Adrenal gland (tissue), 19 donors: Measurements from ENCODE around the gene TINCR. TPM values are rescaled to one million over a fixed set of nuclear protein-coding genes. Genes with fewer than 3 reads are reported as not detected.

ENCODE experiments used
- DNase-seq, 7 donors: peaks; one replicate each; pipeline ENCODE4 v3.0.0-alpha.2; 2019 to 2020
- H3K27ac ChIP-seq, 5 donors: fragments of 200-600 bp; sonication (generic) in 4 of 5; 1 replicate in 3 of 5; 2 replicates in 2 of 5; pipeline versions ENCODE4 v1.5.1 to v1.8.0; 2016 to 2020; ENCODE audit warnings: mild to moderate bottlenecking in 1 of 5
- H3K27me3 ChIP-seq: fragments of 200-600 bp; 2 replicates; pipeline ENCODE4 v1.8.0; 2021
- H3K36me3 ChIP-seq, 2 donors: fragments of 200-600 bp; replicated peaks in 1 of 2; 1 replicate in 1 of 2; 2 replicates in 1 of 2; pipeline versions ENCODE4 v1.5.1 to v1.8.0; 2018 to 2022
- H3K4me1 ChIP-seq, 2 donors: fragments of 200-600 bp; replicated peaks in 1 of 2; 1 replicate in 1 of 2; 2 replicates in 1 of 2; pipeline versions ENCODE4 v1.5.1 to v1.8.0; 2018 to 2021
- H3K4me3 ChIP-seq, 4 donors: fragments of 200-600 bp; sonication (generic) in 3 of 4; one replicate each; pipeline ENCODE4 v1.5.1; 2016 to 2018
- H3K9me3 ChIP-seq, 3 donors: fragments of 200-600 bp; sonication (generic) in 1 of 3; replicated peaks in 1 of 3; 1 replicate in 2 of 3; 2 replicates in 1 of 3; pipeline versions ENCODE4 v1.5.1 to v1.8.0; 2016 to 2021
- CTCF ChIP-seq, 6 experiments: fragments of 450-650 bp in 4 of 6; fragments of 200-600 bp in 2 of 6; sonication (generic) in 1 of 6; IDR thresholded peaks; 1 replicate in 5 of 6; 2 replicates in 1 of 6; pipeline versions ENCODE4 v1.5.1 to v1.8.0; 2016 to 2021; ENCODE audit warnings: antibody characterized with exemption in 6 of 6, mild to moderate bottlenecking in 2 of 6, moderate library complexity in 1 of 6
- POLR2A ChIP-seq, 2 donors: fragments of 450-650 bp; IDR thresholded peaks; one replicate each; pipeline ENCODE4 v1.6.1; 2017; ENCODE audit warnings: antibody characterized with exemption in 2 of 2, mild to moderate bottlenecking in 2 of 2, moderate library complexity in 1 of 2
- WGBS, 4 donors: extraction: QIAGEN DNeasy Blood & Tissue Kit in 2 of 4; methylation state at CpG; one replicate each; pipeline versions ENCODE4 v1.1.5 to v1.1.7; 2013 to 2017; 5-methylcytosine and 5-hydroxymethylcytosine counted together
- intact Hi-C, 2 donors: fragments of 100-400 bp; cut with DNase I; formaldehyde crosslinking; loops; one replicate each; pipeline versions ENCODE4 v1.14.1 to v1.15.0; 2022 to 2023
- long read RNA-seq, 10 donors: library from polyadenylated mRNA in 3 of 10; unstranded in 2 of 10; stranded (forward) in 1 of 10; transcript quantifications; one replicate each; pipeline ENCODE4 v2.0.0 and lab custom pipeline, GENCODE V29; 2021 to 2026
- polyA plus RNA-seq, 3 donors: library from polyadenylated mRNA; stranded (reverse); fragments of 200-250 nt in 2 of 3; fragments of 350-450 nt in 1 of 3; fragmentation: Illumina TruSeq in 1 of 3; extraction: RNeasy Lipid Tissue Mini Kit (QIAGEN cat#74804) in 1 of 3; gene quantifications; one replicate each; pipeline ENCODE4 v1.2.3, GENCODE V29; 2013 to 2014
- total RNA-seq, 9 donors: library from RNA; depleted of rRNA in 4 of 9; stranded (reverse); fragments of >200 nt in 4 of 9; fragments of 120-200 nt in 1 of 9; fragmentation: NEBNext Ultra II Directional in 1 of 9; extraction: Animal tissue kit (Norgen Biotek cat#: 25700) in 1 of 9; gene quantifications; one replicate each; pipeline versions ENCODE4 v1.1.0 to v1.2.4, GENCODE V29; 2013 to 2023
- donor health status: healthy with polysubstance abuse.
- donor health status: Bipolar disorder and iron deficiency.
- donor health status: DM: yes; HTN: yes; CAD: no.
- donor health status: DM: no; HTN: no; CAD: no.
- donor health status: DM: no; HTN: no; CAD: no.
- donor health status: DM: yes; HTN: yes; CAD: no.

The TINCR gene
- total RNA-seq (1 to 10 TPM in 2 of 9 donors, under 1 TPM in 4, not detected in 3; 0.22 to 3.0 (median 0.28) TPM), polyA plus RNA-seq (1 to 10 TPM in 1 of 3 donors, under 1 TPM in 2; 0.77 to 1.6 (median 0.99) TPM)
- long read RNA-seq, donor 1, result 0 reads
- long read RNA-seq, donor 2, result 0 reads
- long read RNA-seq, donor 3, result 0 reads
- long read RNA-seq, donor 4, result 0 reads
- long read RNA-seq, donor 5, result 0 reads
- long read RNA-seq, donor 6, result 0 reads
- long read RNA-seq, donor 7, result 0 reads
- long read RNA-seq, donor 8, result 0 reads
- long read RNA-seq, donor 9, result 0 reads
- long read RNA-seq, donor 10, result 0 reads

- TF ChIP-seq POLR2A (IDR thresholded peaks at IDR 0.05) (no peak), CTCF (IDR thresholded peaks at IDR 0.05) (no peak)
- Histone ChIP-seq H3K27me3 (peaks cover 18% of the 10 kb centered on the region), H3K4me1 (no peaks in the 10 kb centered on the region), H3K4me3 (no peak within 1 kb of the TSS), H3K27ac (no peak within 1 kb of the TSS), H3K9me3 (no peaks in the 10 kb centered on the region), H3K36me3 (no peaks in the 10 kb centered on the region)
- 8 to 31% (median 16%) methylated on average over 11 to 58 of the region's 63 CpGs for WGBS, 4 donors
- no peak for DNase-seq
- intact Hi-C loops, result loop anchor here in 1 of 2 donors (10.0 kb wide), 1 partner anchor 223 kb away; the partner anchor contains the start of gene PTPRS
Observed at GRCh38 chr19:5567360-5567969, at the start of gene TINCR. Gene TINCR (minus strand): TSS chr19:5567953.

GRCh38 chr19:5617080-5617479, 49.3 kb upstream of the TINCR start:
- no peak for DNase-seq
- Histone ChIP-seq H3K4me3 (no peak overlapping the region), H3K27ac (no peak overlapping the region), H3K9me3 (no peaks in the 10 kb centered on the region), H3K36me3 (peaks cover 0 to 90% of the 10 kb centered on the region in 2 donors), H3K4me1 (peaks cover 9 to 30% of the 10 kb centered on the region in 2 donors), H3K27me3 (no peaks in the 10 kb centered on the region)
- WGBS, 4 donors, result 73 to 81% (median 78%) methylated on average over 1 of the region's 1 CpG
- TF ChIP-seq POLR2A (IDR thresholded peaks at IDR 0.05) (no peak), CTCF (IDR thresholded peaks at IDR 0.05) (no peak)
- intact Hi-C loops, result loop anchor here in 1 of 2 donors (10.0 kb wide), 1 partner anchor 48 kb away; no protein-coding TSS in a partner anchor

GRCh38 chr19:5615756-5616327, 48.1 kb upstream of the TINCR start:
- Histone ChIP-seq H3K4me1 (peaks cover 6 to 26% of the 10 kb centered on the region in 2 donors), H3K27me3 (no peaks in the 10 kb centered on the region), H3K36me3 (peaks cover 0 to 92% of the 10 kb centered on the region in 2 donors), H3K27ac (no peak overlapping the region), H3K9me3 (no peaks in the 10 kb centered on the region), H3K4me3 (no peak overlapping the region)
- WGBS, 4 donors, result 86 to 94% (median 88%) methylated on average over 15 to 17 of the region's 17 CpGs
- TF ChIP-seq POLR2A (IDR thresholded peaks at IDR 0.05), result no peak
- no peak for TF ChIP-seq CTCF (IDR thresholded peaks at IDR 0.05)
- intact Hi-C loops, result loop anchor here in 1 of 2 donors (10.0 kb wide), 1 partner anchor 49 kb away; no protein-coding TSS in a partner anchor
- DNase-seq, result no peak
